GM19025 (cell line): ENCODE data around the gene ZSCAN31.
"Not testable (repeated sequence)": the region's sequence is repeated elsewhere in the genome, so short reads cannot be mapped to it uniquely, and the experiment has no call there.

Experiments used
- ATAC-seq: cut with Tn5 transposase; IDR thresholded peaks from one replicate; pipeline ENCODE4 v1.9.1; 2021; ENCODE audit warnings: mild to moderate bottlenecking, low read depth, moderate library complexity; ENCODE audit not compliant: unreplicated experiment

The ZSCAN31 gene

DNA sequence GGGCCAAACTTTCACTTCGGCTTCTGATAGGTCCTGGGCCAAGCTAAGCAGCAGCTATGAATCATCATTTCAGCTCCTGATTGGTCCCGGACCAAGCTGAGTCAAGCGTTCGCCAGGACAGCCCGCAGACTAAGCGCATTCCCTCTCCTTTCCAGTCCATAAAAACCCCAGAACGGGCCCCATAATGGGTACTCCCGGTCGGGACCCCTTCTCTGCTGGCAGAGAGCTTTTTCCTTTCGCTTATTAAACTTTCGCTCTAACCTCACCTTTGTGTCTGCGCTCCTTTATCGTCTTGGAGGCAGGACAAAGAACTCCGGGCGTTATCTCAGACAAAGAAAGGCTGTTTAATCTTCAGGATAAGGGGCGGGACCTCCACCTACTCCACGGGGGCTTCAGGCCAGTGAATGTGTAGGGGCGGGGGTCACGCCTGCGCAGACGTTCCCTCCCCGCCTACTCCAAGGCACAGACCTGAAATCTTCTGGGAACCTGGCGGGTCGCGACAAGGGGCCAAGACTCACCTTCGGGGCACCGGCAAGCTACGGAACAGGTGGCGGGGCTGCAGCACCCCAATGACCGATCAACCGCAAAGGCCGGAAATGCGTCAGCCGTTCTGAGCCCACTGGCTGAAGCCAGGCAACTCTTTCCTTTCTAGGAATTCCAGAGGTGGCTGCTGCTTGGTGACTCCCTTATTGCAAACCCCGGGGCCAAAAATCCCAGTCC is at the start of gene ZSCAN31:
TSS of gene ZSCAN31 (minus strand) at position 585 of the 720 bp plus-strand sequence. CDS start 6,465 bp downstream, outside the sequence.
- peak; percentile 90 for ATAC-seq

- no peak for ATAC-seq
These were observed 48.2 kb upstream of the ZSCAN31 start for GRCh38 chr6:28384143-28384533.

DNA sequence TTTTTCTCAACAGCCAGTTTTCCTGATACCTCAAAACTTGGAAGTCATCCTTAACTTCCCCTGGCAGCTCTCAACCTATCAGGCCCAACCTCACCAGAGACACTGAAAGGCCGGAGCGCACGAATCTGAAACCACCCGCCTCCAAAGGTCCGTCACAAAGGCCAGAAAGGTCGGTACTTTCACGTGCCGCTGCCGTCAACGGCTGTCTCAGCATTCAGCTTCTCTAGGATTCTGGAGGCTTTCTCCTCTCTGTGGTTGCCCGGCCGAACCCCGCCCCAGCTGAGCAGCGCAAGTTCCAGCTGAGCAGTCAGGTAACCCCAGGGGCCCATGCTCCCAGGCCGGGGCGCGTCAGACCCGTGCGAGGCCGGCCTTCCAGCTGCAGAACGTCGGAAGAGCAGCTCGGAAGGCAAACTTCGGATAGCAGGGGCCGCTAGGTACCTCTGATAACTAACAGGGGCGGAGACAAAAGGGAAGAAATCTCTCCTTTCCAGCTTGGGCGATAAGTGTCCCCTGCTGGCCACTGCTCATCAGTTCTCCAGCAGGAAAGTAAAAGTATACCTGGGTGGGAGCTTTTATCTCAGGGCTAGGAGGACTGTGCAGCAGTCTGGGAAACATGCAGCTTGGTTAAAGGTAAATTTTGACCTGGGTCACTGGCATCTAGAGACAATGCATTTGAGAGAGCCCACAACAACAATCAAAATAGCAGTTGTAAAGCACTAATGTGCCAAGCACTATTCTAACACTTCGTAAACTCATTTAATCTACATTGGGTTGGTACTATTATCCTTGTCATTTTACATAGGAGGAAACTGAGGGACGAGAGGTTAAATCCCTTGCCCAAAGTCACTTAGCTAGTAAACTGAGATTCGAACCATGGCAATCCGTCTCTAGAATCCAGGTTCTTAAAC is 47.5 kb upstream of the ZSCAN31 start:
- ATAC-seq: peak; percentile 89

DNA sequence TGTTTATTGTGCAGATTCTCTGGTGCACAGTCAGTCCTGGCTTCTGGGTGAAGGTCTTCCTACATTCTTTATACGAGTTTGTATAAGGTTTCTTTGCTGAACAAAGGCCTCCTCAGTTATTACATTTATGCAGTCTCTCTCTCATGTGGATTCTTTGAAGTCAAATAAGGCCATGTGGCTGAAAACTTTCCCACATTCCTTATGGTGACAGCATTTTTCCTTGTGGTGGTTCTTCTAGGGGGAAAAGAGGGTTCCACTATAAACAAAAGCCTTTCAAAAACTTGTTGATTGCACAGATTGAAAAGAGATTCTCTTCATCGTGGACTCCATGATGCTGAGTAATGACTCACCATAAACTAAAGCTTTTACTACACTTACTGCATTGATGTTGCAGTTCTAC is 44.4 kb upstream of the ZSCAN31 start:
- ATAC-seq: no peak

GRCh38 chr6:28378644-28379043 is 42.7 kb upstream of the ZSCAN31 start:
- ATAC-seq: no peak

DNA sequence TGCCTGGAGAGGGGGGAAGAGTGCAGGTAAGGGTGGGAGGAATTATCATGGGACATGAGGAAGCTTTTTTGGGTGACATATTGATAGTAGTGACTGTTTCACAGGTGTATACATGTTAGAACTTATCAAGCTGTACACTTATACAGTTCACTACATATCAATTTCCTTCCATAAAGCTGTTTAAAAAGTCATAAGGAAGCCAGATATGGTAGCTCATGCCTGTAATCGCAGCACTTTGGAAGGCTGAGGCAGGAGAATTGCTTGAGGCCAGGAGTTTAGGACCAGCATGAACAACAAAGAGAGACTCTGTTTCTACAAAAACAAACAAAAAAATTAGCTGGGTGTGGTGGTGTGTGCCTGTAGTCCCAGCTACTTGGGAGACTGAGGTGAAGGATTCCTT is 41.9 kb upstream of the ZSCAN31 start:
- no peak for ATAC-seq

DNA sequence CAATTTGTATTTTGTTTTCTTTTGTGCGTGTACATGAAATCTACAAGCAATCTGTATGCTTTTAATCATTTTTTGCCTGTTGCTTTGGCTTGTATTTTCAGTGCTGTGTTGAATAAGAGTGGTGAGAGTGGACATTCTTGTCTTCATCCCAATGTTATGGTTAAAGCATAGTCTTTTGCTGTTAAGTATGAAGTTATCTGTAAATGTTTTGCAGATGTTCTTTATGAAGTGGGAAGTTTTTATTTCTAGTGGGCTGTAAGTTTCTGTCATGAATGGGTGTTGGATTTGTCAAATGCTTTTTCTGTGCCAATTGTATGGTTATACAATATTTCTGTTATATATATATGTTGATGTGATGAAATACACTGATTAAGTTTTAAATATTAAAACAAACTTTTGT is 38.0 kb upstream of the ZSCAN31 start:
- ATAC-seq: no peak

DNA sequence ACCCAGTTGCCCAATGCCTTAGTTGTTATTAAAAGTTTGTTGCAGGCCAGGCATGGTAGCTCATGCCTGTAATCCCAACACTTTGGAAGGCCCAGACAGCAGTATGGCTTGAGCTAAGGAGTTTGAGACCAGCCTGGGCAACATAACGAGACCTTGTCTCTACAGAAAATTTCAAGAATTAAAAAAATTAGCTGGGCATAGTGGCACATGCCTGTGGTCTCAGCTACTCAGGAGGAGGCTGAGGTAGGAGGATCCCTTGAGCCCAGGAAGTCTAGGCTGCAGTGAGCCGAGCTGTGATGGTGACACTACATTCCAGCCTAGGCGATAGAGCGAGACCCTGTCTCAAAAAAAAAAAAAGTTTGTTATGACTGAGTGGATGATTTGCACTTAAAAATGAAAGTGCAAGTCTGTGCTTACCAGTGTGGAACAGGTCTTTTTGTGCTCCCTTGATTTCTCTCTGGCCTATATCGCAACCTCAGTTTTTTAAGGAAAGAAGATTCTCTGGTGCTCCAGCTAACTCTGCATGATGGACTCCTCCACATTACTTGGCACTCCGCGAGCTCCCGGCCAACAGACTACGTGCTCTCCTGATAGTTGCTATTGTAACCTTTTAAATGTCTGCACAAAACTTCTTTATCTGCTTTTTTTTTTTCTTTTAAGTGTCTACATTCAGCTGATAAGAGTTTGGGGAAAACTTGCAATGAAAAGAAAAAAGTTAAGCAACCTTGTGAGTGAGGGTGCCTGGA is 35.9 kb upstream of the ZSCAN31 start:
- no peak for ATAC-seq

- ATAC-seq: no peak
These were observed 35.3 kb upstream of the ZSCAN31 start for GRCh38 chr6:28371280-28371679.

GRCh38 chr6:28370440-28370839 is 34.5 kb upstream of the ZSCAN31 start:
- no peak for ATAC-seq

GRCh38 chr6:28369463-28369862 is 33.5 kb upstream of the ZSCAN31 start:
- ATAC-seq: no peak

DNA sequence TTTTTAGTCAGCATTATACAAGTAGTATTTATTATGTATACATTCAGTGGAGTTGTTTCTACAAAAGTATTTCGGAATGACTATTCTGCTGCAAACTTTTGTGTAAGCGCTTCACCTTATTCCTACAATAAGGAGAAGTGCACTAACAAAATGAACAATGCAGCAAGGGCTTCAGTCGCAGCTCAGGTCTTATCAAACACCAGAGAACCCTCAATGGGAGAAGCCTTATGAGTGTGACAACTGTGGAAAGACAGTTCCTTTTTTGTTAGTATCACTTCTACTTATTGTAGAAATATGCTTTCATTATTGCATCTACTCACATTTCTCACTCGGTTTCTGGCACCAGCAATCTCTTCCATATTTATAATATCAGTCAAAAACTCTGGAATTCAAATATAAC is 32.6 kb upstream of the ZSCAN31 start:
- no peak for ATAC-seq

GRCh38 chr6:28365590-28365989 is 29.6 kb upstream of the ZSCAN31 start:
- ATAC-seq: not testable (repeated sequence)

- ATAC-seq: no peak
These were observed 25.0 kb upstream of the ZSCAN31 start for GRCh38 chr6:28360961-28361360.

GRCh38 chr6:28359562-28359961 is 23.6 kb upstream of the ZSCAN31 start:
- ATAC-seq: not testable (repeated sequence)

DNA sequence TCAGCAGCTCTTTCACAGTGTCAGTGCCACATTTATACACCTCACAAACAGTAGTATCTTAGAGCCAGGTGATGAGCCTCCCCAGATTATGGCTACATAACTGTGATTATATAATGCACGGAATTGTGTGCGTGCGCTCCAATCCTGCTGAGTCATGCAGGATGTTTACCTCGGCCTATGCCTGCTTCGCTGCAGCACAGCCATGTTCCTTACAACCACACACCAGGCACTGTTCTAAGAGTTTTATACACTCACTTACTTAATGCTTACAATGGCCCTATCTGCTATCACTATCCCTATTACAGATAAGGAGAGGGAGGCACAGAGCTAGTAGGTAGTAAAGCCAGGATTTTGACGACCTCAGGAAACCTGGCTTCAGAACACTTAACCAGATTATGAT is 21.1 kb upstream of the ZSCAN31 start:
- ATAC-seq: no peak

DNA sequence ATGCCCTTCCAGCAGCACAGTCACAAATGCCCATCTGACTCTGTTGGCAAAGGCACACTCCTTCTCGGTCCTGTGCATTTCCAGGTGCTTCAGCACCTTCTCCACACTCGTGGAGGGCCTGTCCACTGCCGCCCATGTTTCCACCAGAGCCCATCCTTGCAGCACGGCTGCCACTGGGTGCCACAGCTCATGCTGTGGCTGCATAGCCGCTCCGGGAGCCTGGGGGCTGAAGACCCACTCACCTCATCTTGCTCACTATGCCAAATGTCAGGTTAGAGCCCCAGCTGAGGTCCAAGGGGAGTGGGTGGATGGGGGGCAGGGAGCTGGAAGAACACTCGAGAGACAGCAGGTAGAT is 20.7 kb upstream of the ZSCAN31 start:
- ATAC-seq: no peak

GRCh38 chr6:28355743-28356665 is 20.1 kb upstream of the ZSCAN31 start:
- ATAC-seq: peak; percentile 63

- no peak for ATAC-seq
These were observed 19.0 kb upstream of the ZSCAN31 start for GRCh38 chr6:28354688-28355554.
